Ecto neural progenitor cell (in vitro differentiated cells): Measurements from ENCODE around the gene PCLO.
"Not testable (repeated sequence)": the region's sequence is repeated elsewhere in the genome, so short reads cannot be mapped to it uniquely, and the experiment has no call there.

Source experiments
- DNase-seq: peaks from one replicate; pipeline ENCODE4 v3.0.0-alpha.2; 2018; ENCODE audit warnings: low spot score

PCLO gene

GRCh38 chr7:82961240-82961639 is 201.4 kb downstream of the PCLO start:
- DNase-seq = no peak

DNA sequence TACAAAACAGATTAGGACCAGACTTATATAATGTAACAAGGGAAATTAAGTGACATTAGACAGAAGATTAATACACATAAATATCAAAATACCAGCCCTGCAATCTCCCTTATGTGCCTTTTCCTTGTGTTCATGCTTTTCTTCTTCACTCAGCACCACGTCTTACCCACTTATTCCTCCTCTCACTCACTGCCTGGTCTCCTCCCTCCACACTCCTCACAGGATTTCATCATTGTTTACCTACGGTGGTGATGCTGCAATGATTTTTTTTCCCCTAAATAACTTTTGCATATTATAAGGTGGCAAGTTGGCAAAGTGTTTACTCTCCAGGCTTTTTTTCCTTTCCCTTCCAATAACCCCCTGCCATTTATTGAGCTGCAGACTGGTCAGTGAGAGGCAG is 203.2 kb downstream of the PCLO start:
- no peak for DNase-seq

GRCh38 chr7:82957521-82957920 is 205.2 kb downstream of the PCLO start:
- DNase-seq = no peak

DNA sequence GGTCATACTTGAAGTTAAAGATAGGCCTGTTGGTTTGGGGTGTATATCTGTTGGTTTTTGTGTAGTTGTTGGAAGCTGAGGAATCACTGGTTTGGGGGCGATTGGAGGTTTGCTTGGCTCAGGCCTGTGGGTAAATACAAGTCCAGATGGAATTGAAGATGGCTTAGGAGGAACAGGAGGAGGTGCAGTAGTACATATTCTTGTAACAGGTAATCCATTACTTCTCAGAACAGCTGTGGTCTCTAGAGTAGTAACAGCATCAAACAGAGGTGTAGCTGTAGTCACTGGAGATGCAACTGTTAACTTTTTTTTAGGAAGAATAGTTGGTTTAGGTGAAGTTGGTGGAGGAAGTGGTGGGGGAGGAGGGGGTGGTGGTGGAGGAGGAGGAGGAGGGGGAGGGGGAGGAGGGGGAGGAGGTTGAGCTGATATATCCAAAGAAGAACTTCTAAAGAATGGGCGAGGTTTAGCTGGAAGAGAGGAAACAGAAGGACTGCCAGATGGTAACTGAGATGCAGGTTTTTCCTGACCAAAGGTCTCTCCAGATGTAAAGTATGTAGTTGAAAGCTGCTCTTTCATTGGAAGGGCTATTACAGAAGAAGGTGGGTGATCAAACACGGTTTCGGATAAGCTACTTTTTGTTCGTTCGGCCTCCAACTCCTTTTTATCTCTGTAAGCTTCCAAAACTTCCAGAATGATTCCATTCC is 209.2 kb downstream of the PCLO start:
- no peak for DNase-seq

- DNase-seq = no peak
Measured at GRCh38 chr7:82950436-82950835, 212.2 kb downstream of the PCLO start.

- DNase-seq = no peak
Measured at GRCh38 chr7:82945480-82945879, 217.2 kb downstream of the PCLO start.

- no peak for DNase-seq
Measured at GRCh38 chr7:82945056-82945455, 217.6 kb downstream of the PCLO start.

DNA sequence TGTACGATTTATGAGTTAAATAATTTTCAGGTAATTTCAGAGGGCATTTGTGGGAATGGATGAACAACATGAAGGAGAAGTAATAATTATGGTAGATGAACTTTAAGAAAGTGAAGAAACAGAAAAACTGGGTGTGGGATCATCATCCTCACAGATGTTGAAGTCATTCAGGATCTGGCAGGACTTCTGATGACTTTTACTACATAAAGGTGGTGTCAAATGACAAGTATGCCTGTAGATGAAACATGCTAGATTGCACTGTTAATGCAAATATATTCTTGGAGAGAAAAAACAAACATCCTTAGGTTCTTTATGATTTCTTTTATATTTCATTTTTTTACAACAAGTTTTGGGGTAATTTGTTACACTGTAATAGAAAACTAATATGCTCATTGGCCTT is 230.2 kb downstream of the PCLO start:
- no peak for DNase-seq

GRCh38 chr7:82926477-82926876 is 236.2 kb downstream of the PCLO start:
- DNase-seq = no peak

DNA sequence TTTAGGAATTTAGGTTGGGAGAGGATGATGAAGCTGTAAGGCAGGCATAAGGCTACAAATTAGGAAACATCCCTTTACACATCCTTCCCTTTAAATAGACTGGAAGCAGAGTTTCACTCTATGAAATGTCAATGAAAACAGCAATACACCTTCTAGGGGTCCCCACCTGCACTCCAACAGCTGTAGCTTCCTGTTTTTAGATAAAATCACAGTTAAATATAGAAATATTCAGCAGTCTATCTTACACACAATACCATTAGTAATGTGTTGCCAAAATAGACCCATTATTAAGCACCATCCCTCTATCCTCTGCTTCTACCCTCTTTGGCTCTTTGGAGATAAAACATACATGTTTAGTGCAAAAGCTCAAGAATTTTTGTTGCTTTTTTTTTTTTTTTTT is 237.4 kb downstream of the PCLO start:
- DNase-seq = no peak

DNA sequence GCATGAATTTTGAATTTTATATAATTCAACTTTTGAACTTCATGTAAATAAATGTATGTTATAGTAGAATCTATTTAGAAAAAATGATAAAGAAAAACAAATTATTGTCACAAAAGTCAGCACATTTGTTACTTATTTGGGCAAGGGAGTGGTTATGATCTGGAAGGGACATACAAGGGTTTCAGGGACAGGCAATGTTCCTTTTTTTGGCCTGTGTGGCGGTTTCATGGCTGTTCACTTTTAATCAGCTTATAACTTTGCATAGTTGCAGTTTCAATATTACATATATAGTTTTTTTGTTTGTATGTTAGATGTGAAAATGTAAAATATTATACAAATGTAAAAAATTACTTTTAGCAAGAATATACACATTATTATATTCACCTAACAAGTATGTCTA is 256.2 kb downstream of the PCLO start:
- DNase-seq = no peak

- no peak for DNase-seq
Measured at GRCh38 chr7:82904871-82905270, 257.8 kb downstream of the PCLO start.

- not testable (repeated sequence) for DNase-seq
Measured at GRCh38 chr7:82901098-82901497, 261.6 kb downstream of the PCLO start.

GRCh38 chr7:82897500-82897899 is 265.2 kb downstream of the PCLO start:
- no peak for DNase-seq

GRCh38 chr7:82894341-82894740 is 268.3 kb downstream of the PCLO start:
- not testable (repeated sequence) for DNase-seq

- no peak for DNase-seq
Measured at GRCh38 chr7:82886324-82886723, 276.4 kb downstream of the PCLO start.

DNA sequence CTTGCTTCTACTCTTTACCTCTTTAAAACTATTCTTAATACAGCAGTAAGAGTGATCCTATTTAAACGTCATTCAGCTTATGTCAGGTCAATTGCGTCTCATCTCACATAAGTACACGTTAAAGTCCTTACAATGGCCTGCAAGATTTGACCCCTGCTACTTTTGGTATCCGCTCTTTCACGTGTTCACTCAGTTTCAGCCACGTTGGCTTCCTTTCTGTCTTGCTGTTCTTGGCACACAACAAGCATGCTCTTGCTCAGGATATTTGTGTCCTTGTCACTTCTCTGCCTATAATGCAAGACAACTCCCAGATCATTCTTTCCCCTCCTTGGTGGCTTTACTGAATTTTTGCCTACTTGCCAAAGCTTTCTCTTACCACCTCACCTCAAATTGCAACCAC is 296.8 kb downstream of the PCLO start:
- no peak for DNase-seq

- DNase-seq = no peak
Measured at GRCh38 chr7:82859106-82859850, 303.4 kb downstream of the PCLO start.

DNA sequence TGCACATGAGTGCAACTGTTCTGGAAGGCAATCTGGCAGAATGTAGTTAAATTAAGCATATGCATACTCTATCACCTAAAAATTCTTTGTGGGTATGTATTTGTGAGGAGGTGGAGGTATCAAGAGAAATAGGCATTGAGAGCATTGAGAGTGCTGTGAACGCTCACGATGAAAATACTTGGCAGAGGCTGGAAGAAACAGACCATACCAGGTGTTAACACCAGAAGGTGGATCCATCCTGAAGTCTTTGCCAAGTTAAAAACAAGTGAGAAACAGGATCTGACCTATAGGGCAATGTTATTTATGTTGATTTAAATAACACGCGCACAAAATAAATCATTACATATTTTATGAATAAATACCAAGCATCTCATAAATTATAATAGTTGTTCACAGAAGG is 311.6 kb downstream of the PCLO start:
- DNase-seq = no peak

GRCh38 chr7:82841828-82842227 is 320.9 kb downstream of the PCLO start:
- no peak for DNase-seq

GRCh38 chr7:82840061-82840460 is 322.6 kb downstream of the PCLO start:
- no peak for DNase-seq

DNA sequence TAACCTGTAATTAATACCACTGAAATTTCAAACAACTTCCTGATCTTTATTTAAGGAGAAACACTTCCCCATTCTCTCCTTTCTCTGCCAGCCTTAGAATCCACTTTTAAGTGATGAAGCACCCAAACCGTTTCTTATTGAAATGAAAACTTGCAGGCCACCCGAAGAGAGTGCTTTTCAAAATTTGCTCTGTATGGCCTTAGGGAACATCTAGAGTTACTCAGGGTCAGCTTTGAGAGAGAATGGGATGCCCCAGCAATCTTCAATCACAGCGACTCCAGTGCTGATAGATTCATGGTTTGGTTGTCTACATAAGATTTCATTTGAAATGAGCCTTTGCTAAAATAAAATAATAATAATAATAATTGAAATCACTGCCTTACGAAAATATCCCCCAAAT is 323.1 kb downstream of the PCLO start:
- DNase-seq = no peak

DNA sequence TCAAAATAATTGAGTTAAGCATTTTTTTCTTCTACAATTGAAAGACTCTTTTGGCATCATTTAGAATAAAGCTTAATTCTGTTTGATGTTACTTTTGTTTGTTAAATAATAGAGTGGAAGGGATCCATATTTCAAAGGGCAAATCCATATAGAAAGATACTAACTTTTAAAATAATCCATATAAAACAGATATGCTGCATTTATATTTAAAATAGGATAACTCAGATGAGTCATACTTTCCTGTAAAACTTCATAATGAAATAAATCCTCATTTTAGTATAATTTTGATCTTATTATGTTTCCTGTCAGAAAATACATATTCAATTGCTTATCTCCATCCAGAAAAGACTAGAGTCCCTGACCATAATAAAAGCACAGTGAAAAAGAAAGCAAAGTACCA is 323.6 kb downstream of the PCLO start:
- no peak for DNase-seq

DNA sequence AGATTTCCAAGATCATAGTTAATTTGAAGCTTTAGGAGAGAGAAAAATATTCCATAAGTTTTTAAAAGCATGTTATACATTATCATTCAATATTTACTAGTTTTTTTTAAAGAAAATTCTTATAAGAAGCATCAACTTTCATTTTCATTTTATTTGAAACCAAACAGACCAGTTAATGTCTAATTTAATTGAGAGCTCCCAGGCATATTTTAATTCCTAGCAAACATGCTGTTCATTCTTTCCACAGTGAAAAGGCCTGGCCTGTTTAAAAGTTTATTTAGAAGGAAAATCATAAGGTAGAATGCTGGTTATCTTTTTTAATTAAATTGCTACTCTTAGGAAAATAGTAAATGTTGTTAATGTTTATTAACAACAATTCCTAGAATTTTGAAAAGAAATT is 324.4 kb downstream of the PCLO start:
- no peak for DNase-seq
